HG03342 (cell line): ENCODE measurements around the gene IGSF22.
"Not testable (repeated sequence)": the region's sequence is repeated elsewhere in the genome, so short reads cannot be mapped to it uniquely, and the experiment has no call there.

Experiments used
- ATAC-seq: cut with Tn5 transposase; IDR thresholded peaks from one replicate; pipeline ENCODE4 v1.9.1; 2021; ENCODE audit warnings: mild to moderate bottlenecking, moderate library complexity; ENCODE audit not compliant: unreplicated experiment

The IGSF22 gene

GRCh38 chr11:18692941-18693760 lies 32.8 kb downstream of the IGSF22 start:
- no peak for ATAC-seq

GRCh38 chr11:18691467-18692140 lies 34.4 kb downstream of the IGSF22 start:
- ATAC-seq: not testable (repeated sequence)

GRCh38 chr11:18684267-18684666 lies 41.7 kb downstream of the IGSF22 start:
- ATAC-seq: no peak

GRCh38 chr11:18682466-18682865 lies 43.5 kb downstream of the IGSF22 start:
- ATAC-seq: no peak

GRCh38 chr11:18681949-18682348 lies 44.0 kb downstream of the IGSF22 start:
- not testable (repeated sequence) for ATAC-seq

- ATAC-seq: no peak
Measured at GRCh38 chr11:18677560-18677959, 48.4 kb downstream of the IGSF22 start.

- no peak for ATAC-seq
Measured at GRCh38 chr11:18676803-18677202, 49.2 kb downstream of the IGSF22 start.

GRCh38 chr11:18672209-18672608 lies 53.8 kb downstream of the IGSF22 start:
- not testable (repeated sequence) for ATAC-seq

GRCh38 chr11:18671246-18671645 lies 54.7 kb downstream of the IGSF22 start:
- no peak for ATAC-seq

GRCh38 chr11:18669711-18670110 lies 56.3 kb downstream of the IGSF22 start:
- no peak for ATAC-seq

GRCh38 chr11:18669219-18669596 lies 56.8 kb downstream of the IGSF22 start:
- no peak for ATAC-seq

GRCh38 chr11:18668131-18668530 lies 57.9 kb downstream of the IGSF22 start:
- no peak for ATAC-seq

GRCh38 chr11:18665353-18665872 lies 60.6 kb downstream of the IGSF22 start:
- not testable (repeated sequence) for ATAC-seq

GRCh38 chr11:18657673-18658072 lies 68.3 kb downstream of the IGSF22 start:
- ATAC-seq: no peak
